LNCAP (cell line): ENCODE results near the gene ACOD1.

Experiments
- TF ChIP-seq, protein P1 (sequence below): fragments of 450-650 bp; IDR thresholded peaks from 2 replicates; pipeline ENCODE4 v1.5.1; 2017; ENCODE audit warnings: mild to moderate bottlenecking

Gene ACOD1

DNA sequence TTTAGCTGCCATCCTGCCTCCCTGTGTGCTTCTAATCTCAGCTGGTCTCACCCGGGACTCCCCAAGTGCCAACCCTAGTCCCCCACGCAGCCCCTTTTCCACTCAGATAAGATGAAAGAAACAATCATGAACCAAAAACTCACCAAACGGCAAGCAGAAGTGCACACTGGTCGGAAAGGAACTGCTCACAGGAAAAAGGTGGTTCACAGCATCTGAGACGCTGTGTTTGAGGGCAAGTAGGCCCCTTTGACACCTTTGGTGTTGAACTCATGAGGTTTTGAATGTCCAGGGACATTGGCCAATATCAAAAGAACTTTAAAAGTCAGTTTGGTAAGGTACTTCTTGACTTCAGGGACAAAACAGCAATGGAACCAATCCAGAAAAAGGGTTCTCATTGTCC lies 20.4 kb upstream of the ACOD1 start:
- TF ChIP-seq, protein P1, sequence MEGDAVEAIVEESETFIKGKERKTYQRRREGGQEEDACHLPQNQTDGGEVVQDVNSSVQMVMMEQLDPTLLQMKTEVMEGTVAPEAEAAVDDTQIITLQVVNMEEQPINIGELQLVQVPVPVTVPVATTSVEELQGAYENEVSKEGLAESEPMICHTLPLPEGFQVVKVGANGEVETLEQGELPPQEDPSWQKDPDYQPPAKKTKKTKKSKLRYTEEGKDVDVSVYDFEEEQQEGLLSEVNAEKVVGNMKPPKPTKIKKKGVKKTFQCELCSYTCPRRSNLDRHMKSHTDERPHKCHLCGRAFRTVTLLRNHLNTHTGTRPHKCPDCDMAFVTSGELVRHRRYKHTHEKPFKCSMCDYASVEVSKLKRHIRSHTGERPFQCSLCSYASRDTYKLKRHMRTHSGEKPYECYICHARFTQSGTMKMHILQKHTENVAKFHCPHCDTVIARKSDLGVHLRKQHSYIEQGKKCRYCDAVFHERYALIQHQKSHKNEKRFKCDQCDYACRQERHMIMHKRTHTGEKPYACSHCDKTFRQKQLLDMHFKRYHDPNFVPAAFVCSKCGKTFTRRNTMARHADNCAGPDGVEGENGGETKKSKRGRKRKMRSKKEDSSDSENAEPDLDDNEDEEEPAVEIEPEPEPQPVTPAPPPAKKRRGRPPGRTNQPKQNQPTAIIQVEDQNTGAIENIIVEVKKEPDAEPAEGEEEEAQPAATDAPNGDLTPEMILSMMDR = no peak

DNA sequence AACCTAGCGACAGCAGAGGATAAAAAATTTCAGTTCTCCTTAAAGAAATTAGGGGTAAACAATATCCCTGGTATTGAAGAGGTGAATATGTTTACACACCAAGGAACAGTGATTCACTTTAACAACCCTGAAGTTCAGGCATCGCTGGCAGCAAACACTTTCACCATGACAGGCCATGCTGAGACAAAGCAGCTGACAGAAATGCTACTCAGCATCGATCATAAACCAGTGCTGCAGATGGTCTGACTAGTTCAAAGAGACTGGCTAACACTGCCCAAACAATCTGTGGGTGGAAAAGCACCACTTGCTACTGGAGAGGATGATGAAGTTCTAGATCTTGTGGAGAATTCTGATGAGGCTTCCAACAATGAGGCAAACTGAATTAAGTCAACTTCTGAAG lies 19.9 kb upstream of the ACOD1 start:
- TF ChIP-seq, protein P1 = no peak

DNA sequence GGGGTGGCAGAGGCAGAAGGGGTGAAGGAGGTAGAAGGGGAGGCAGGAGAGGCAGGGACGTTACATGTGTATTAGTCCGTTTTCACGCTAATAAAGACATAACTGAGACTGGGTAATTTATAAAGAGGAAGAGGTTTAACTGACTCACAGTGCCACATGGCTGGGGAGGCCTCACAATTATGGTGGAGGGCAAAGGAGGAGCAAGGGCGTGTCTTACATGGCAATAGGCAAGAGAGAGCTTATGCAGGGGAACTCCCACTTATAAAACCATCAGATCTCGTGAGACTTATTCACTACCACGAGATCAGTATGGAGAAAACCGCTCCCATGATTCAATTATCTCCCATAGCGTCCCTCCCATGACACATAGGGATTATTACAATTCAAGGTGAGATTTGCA lies 19.0 kb upstream of the ACOD1 start:
- TF ChIP-seq, protein P1 = no peak

DNA sequence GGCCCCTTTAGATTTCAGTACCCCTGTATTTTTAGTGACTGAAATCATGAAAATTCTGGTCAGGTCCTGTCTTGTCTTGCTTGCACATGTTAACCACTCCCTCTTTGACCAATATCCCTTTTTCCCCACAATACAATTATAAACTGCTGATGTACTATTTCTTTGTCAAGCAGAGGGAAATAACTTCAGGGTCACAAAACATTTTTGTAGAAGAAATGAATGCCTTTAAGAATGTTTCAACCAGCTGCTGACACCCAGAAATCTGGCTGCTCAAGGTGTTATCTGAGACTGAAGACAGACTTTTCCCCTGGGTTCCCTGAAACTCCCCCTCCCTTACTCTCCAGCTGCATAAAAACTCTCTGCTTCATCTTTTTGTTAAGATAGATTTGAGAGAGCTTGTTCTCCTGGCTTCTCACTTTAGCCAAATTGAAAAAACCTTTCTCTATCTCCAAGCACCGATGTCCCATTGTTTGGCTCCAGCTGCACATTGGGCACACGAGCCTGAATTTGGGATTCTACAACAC lies 18.4 kb upstream of the ACOD1 start:
- TF ChIP-seq, protein P1 = no peak

DNA sequence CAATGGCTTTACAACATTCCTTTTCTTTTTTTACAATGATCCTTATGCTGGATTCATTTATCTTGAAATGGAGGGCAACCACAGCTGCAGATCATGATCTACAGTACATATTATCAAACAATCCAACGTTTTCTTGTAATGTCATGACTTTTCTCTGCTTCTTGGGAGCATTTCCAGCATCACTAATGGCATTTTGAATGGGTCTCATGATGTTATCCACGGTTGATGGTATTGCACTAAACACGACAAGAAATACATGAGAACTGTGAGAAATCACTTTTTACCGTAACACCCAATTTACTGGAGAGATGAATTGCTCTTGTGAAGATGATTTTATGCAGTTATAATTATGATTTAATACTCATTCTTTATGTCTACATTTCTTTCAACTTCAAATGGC lies 16.2 kb upstream of the ACOD1 start:
- TF ChIP-seq, protein P1 = no peak

DNA sequence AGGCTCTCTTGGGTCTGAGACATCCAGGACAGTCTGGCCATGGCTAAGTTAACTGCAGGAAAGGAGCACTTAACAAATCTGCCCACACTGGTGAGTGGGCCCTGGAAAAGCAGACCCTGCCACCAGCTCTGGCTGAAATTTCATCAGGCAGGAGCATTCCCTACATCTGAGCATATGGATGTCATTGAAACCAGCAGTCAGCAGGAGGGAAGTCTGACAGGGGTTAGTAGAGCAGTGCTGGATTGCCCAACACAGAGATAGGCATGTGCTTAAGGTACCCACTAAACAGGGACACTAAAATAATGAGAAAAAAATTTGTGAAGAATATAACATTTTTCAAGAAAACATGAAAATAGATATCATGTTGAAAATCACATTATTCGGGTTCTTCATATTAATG lies 13.6 kb upstream of the ACOD1 start:
- TF ChIP-seq, protein P1 = no peak

DNA sequence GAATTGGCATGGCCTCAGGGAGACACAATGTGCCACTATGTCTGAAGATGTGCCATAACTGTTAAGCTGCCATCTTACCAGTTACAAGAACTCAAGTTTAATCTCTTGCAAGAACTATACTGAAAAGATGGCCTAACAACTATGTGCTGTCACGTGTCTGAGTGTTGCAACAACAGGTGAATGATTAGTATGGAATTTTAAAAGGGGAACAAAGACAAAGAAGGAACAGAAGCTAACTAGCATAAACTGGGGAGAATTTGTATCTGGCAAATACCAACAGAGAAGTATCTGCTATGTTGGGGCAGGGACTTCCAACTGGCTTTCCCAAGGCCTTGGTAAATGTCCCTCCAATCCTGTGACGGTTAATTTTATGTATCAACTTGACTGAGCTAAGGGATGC lies 11.5 kb upstream of the ACOD1 start:
- TF ChIP-seq, protein P1 = no peak

DNA sequence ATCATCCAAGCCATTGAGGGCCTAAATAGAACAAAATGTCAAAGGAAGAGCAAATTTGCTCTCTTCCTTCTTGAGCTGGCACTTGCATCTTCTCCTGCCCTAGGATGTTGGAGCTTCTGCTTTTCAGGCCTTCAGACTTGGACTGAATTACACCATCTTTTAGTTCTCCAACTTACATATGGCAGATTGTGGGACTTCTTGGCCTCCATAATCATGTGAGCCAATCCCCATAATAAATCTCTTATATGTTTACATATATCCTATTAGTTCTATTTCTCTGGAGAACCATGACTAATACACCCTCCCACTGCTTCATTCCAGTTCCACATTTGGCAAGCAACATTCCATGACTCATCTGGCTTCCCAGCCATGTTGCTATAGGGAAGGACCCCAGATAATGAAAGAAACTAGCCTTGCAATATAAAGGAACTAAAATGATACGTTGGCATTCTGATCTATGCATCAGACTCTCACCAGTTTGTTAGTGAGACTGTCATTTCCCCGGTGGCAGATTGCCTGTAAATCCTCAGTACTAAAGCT lies 11.0 kb upstream of the ACOD1 start:
- TF ChIP-seq, protein P1 = no peak
